Ecto neural progenitor cell (in vitro differentiated cells): ENCODE data around the gene SHISA4.
"Not testable (repeated sequence)": the region's sequence is repeated elsewhere in the genome, so short reads cannot be mapped to it uniquely, and the experiment has no call there.

ENCODE experiments used
- DNase-seq: peaks from one replicate; pipeline ENCODE4 v3.0.0-alpha.2; 2018; ENCODE audit warnings: low spot score

SHISA4 gene

GRCh38 chr1:201888282-201889089 lies at the start of gene SHISA4:
Gene SHISA4, plus strand, starts transcription at chr1:201888898. Its CDS starts 97 bp downstream, at chr1:201888995.
- DNase-seq, result peak; percentile 73

- DNase-seq, result not testable (repeated sequence)
These were observed 49.6 kb upstream of the SHISA4 start for GRCh38 chr1:201839089-201839488.

GRCh38 chr1:201840055-201840454 lies 48.6 kb upstream of the SHISA4 start:
- DNase-seq, result no peak

GRCh38 chr1:201840490-201840889 lies 48.2 kb upstream of the SHISA4 start:
- no peak for DNase-seq

- no peak for DNase-seq
These were observed 47.3 kb upstream of the SHISA4 start for GRCh38 chr1:201841265-201841912.

- DNase-seq, result no peak
These were observed 46.1 kb upstream of the SHISA4 start for GRCh38 chr1:201842472-201843027.

- no peak for DNase-seq
These were observed 43.2 kb upstream of the SHISA4 start for GRCh38 chr1:201845331-201846083.

GRCh38 chr1:201847150-201847549 lies 41.5 kb upstream of the SHISA4 start:
- DNase-seq, result no peak

GRCh38 chr1:201848230-201848629 lies 40.5 kb upstream of the SHISA4 start:
- DNase-seq, result no peak

GRCh38 chr1:201849372-201850052 lies 39.2 kb upstream of the SHISA4 start:
- no peak for DNase-seq

GRCh38 chr1:201850053-201850397 lies 38.7 kb upstream of the SHISA4 start:
- no peak for DNase-seq

- DNase-seq, result no peak
These were observed 36.7 kb upstream of the SHISA4 start for GRCh38 chr1:201851949-201852348.

- not testable (repeated sequence) for DNase-seq
These were observed 32.0 kb upstream of the SHISA4 start for GRCh38 chr1:201856722-201857121.

- DNase-seq, result no peak
These were observed 29.3 kb upstream of the SHISA4 start for GRCh38 chr1:201859424-201859823.

- DNase-seq, result no peak
These were observed 27.2 kb upstream of the SHISA4 start for GRCh38 chr1:201861448-201861847.

- DNase-seq, result no peak
These were observed 18.3 kb upstream of the SHISA4 start for GRCh38 chr1:201870397-201870796.

- DNase-seq, result no peak
These were observed 14.0 kb upstream of the SHISA4 start for GRCh38 chr1:201874672-201875071.

GRCh38 chr1:201876148-201876818 lies 12.4 kb upstream of the SHISA4 start:
- no peak for DNase-seq

- no peak for DNase-seq
These were observed 10.8 kb upstream of the SHISA4 start for GRCh38 chr1:201877877-201878401.

- no peak for DNase-seq
These were observed 7.6 kb upstream of the SHISA4 start for GRCh38 chr1:201880928-201881571.

- no peak for DNase-seq
These were observed 7.1 kb upstream of the SHISA4 start for GRCh38 chr1:201881617-201882016.
